RCC 7860 (cell line): ENCODE results near the gene CHRNB1.
"Not testable (repeated sequence)": the region's sequence is repeated elsewhere in the genome, so short reads cannot be mapped to it uniquely, and the experiment has no call there.

Experiments
- DNase-seq: peaks from one replicate; pipeline ENCODE4 v3.0.0-alpha.2; 2015; ENCODE audit warnings: low spot score
- FAIRE-seq: peaks from 2 replicates; lab custom pipeline; 2012; peaks lifted over from hg19 to GRCh38; lab: Jason Lieb, UNC

The CHRNB1 gene

DNA sequence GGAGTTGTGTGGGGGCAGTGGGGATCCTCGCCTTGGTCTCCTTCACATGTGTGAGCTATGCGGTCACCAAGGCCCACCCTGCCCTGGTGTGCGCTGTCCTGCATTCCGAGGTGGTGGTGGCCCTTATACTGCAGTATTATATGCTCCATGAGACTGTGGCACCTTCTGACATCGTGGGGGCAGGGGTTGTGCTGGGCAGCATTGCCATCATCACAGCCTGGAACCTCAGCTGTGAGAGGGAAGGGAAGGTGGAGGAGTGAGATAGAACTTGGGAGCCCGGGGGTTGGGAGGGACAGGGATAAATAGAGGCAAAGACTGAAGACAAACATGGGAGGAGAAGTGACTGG, 37.9 kb downstream of the CHRNB1 start:
- DNase-seq, FAIRE-seq: not testable (repeated sequence)

DNA sequence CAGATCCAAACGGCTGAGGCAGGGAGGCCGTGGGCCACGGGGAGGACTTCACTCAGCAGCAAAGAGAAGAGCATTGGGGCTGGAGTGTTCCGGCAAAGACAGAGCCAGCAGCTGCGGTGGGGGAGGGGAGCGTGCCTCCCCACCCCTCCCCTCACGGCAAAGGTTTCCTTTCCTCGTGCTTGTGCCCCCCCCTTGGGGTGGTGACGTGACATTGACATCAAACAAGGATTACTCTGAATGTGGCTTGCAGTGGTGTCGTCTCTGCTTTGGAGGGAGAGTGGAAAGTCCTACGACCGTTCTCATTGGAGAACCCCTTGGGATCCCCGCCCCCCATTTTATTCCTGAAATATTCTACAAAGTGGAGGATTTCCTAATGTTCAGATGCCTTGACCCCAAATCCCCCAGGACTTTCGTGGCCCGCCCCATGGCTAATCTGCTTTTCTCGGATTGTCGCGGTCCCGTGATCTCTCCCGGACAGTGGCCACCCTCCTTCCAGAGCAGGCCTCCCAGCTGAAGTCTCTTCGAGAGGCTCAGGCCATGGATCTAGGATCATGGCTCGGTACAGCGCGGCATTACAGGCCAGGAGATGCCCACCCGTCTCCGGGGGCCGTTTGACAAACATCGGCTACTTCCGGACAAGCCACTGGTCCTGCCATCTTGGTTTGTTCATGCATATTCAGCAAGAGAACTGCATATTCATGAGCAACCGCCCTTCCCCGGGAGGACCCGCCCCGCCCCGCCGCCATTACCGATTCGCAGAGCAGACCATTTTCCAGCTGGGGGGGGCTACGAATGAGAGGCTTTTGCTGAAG, 38.6 kb downstream of the CHRNB1 start:
- DNase-seq (peak; percentile 74), FAIRE-seq (no peak)

DNA sequence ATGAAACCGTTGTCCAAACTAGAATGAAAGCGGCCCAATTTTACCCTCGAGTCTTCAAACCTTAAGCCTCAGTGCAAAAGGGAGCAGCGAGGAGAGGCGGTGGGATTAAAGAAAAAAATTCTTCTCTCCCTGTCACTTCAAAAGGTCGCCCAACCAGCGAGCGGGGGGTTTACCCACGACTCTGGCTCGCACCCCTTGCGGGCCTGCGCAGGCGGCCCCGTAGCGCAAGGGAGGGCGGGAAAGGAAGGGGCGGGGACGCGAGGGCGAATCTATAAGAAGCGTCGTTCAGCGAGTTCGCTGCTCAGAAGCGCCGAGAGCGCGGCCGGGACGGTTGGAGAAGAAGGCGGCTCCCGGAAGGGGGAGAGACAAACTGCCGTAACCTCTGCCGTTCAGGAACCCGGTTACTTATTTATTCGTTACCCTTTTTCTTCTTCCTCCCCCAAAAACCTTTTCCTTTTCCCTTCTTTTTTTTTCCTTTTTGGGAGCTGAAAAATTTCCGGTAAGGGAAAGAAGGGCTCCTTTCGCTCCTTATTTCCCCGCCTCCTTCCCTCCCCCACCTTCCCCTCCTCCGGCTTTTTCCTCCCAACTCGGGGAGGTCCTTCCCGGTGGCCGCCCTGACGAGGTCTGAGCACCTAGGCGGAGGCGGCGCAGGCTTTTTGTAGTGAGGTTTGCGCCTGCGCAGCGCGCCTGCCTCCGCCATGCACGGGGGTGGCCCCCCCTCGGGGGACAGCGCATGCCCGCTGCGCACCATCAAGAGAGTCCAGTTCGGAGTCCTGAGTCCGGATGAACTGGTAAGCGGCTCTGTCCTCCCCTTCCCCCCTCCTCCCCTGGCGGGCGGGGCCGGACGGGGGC, 39.4 kb downstream of the CHRNB1 start, which contains the start of gene POLR2A:
TSS of gene POLR2A (plus strand) at position 300 of the 852 bp plus-strand sequence.
- DNase-seq (peak; percentile 95), FAIRE-seq (peak; percentile 58)

DNA sequence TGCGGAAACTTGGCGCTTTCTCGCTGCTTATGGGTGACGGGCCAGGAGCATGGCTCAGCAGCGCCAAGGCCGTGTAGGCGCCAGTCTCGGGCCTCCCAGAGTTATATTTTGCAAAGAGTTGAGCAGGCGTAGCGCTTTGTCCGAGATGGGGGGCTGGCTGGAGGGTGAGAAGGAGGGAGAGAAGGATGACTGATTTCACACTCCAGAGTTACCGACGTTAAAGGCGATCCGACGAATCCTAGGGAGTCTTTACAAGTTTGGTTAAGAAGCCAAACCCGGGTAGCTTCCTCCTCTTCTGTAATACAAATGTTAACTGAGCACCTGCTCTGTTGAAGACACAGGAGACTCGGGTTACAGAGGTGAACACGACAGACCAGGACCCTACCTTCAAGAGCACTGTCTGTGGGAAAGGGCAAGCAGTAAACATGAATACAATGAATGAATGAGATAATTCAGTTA, 40.1 kb downstream of the CHRNB1 start:
- DNase-seq (no peak), FAIRE-seq (no peak)

DNA sequence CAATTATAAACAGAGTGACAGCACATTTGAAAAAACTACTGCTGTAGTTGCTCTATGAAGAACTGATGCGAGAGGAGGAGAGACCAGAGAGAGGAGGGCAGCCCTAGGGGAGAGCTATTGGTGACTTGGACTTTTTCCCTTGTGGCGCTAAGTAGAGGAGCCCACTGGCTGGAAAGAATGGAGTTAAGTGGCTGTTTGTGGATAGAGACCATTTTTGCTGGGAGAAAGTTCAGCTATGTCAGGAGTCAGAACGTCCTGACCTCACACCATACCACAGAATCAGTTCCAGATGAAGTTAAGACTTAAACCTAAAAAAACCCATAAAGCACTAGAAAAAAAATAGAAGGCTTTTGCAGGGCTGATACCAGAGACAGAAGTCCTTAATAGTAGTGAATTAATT, 41.3 kb downstream of the CHRNB1 start:
- no peak for DNase-seq
- FAIRE-seq = no peak

DNA sequence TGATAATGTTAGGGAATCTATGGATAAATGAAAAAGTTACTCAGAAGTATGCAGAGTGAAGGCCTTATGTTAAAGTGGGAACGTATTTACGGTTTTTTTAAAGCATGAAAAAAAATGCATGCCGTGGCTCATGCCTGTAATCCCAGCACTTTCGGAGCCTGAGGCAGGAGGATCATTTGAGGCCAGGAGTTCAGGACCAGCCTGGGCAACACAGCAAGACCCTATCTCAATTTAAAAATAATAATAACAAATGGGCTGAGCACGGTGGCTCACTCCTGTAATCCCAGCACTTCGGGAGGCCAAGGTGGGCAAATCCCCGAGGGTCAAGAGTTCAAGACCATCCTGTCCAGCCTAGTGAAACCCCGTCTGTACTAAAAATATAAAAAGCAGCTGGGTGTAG, 45.3 kb downstream of the CHRNB1 start:
- no peak for FAIRE-seq
- no peak for DNase-seq

DNA sequence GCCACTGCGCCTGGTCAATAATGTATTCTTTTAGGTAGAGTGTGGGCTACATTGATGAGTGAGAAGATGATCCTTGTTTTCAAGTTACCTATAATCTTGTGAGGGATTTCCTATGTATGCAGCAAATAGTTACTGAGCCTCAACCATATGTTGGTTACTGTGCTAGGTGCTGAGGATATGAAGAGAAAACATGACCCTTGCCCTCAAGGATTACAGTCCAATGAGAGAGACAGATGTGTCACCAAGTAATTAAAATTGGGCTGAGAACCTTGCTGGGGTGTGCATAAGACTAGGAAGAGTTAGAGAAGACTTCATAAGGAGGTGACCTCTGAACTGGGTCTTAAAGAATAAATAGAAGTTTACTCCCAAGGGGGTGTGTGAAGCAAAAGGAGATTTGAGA, 46.7 kb downstream of the CHRNB1 start:
- no peak for DNase-seq
- FAIRE-seq = no peak

DNA sequence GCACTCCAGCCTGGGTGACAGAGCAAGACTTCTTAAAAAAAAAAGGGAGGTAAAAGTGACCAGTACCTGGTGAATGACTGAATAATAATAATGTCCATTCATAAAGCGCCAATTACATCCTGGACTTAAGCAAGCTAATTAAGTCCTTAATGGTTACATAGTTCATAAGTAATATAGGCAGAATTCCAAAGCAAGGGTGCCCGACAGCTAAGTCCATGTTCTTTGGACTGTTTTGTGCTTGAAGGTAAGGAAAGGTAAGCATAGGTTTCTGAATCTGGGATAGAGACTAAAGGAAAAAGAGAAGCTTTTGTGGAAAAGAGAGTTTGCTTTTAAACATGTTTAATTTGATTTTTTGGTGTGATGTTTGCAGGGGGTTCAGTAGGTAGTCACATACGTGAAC, 49.1 kb downstream of the CHRNB1 start:
- DNase-seq (no peak), FAIRE-seq (no peak)

DNA sequence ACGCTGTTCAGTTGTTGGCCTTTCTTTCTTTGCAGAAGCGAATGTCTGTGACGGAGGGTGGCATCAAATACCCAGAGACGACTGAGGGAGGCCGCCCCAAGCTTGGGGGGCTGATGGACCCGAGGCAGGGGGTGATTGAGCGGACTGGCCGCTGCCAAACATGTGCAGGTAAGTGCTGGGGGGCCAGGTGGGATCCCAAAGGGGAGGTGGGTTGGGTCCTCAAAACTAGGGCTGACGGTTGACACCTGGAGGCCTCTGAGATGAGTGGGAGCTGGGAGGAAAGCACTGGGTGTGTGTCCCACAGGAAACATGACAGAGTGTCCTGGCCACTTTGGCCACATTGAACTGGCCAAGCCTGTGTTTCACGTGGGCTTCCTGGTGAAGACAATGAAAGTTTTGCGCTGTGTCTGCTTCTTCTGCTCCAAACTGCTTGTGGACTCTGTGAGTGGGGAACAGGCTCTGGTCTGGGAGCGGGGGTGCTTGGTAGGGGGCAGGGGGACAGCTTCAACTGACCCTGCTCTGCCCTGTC, 51.1 kb downstream of the CHRNB1 start:
- no peak for FAIRE-seq
- no peak for DNase-seq

DNA sequence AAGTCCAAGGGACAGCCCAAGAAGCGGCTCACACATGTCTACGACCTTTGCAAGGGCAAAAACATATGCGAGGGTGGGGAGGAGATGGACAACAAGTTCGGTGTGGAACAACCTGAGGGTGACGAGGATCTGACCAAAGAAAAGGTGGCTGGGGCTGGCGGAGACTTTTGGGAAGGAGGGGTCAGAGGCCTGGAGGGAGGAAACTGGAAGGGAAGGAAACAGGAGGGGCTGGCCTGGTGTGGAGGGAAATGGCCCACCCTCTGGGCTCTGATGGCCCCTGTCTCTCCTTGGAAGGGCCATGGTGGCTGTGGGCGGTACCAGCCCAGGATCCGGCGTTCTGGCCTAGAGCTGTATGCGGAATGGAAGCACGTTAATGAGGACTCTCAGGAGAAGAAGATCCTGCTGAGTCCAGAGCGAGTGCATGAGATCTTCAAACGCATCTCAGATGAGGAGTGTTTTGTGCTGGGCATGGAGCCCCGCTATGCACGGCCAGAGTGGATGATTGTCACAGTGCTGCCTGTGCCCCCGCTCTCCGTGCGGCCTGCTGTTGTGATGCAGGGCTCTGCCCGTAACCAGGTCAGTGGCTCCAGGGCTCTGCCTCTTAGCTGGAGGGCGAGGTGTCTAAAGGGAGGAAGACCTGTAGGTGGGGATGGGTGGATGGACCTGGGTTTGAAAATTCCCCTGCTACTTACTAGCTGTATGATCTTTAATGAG, 51.8 kb downstream of the CHRNB1 start:
- DNase-seq = no peak
- FAIRE-seq = no peak

DNA sequence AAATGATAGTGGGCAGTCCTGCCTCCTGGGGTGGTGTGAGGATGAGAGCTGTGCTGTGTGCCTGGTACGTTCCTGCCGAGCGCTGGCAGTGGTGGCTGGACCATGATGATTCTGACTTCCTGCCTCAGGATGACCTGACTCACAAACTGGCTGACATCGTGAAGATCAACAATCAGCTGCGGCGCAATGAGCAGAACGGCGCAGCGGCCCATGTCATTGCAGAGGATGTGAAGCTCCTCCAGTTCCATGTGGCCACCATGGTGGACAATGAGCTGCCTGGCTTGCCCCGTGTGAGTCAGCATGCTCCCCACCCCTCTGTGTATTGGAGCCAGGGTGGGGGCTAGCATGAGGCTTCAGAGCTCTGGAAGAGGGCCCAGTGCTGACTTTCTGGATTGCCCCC, 52.4 kb downstream of the CHRNB1 start:
- no peak for FAIRE-seq
- DNase-seq = no peak

DNA sequence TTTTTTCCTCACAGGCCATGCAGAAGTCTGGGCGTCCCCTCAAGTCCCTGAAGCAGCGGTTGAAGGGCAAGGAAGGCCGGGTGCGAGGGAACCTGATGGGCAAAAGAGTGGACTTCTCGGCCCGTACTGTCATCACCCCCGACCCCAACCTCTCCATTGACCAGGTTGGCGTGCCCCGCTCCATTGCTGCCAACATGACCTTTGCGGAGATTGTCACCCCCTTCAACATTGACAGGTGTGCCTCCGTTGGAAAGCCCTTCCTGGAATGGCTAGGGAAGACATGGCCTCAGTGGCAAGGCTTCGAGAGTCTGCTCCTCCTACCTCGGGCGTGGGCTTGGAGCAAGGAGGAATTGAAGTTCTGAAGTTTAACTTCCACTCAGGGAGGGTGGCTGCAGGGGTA, 52.8 kb downstream of the CHRNB1 start:
- DNase-seq = no peak
- FAIRE-seq = no peak

DNA sequence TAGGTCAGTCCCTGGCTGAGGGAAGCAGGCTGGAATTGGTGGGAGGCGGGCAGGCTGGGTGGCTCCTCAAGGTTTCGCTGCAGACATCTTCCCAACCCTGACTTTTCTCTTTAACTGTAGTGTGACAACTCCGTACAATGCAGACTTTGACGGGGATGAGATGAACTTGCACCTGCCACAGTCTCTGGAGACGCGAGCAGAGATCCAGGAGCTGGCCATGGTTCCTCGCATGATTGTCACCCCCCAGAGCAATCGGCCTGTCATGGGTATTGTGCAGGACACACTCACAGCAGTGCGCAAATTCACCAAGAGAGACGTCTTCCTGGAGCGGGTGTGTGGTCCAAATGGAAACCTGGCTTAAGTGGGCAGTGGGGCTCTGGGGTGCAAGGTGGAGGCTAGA, 54.3 kb downstream of the CHRNB1 start:
- FAIRE-seq (no peak), DNase-seq (no peak)

DNA sequence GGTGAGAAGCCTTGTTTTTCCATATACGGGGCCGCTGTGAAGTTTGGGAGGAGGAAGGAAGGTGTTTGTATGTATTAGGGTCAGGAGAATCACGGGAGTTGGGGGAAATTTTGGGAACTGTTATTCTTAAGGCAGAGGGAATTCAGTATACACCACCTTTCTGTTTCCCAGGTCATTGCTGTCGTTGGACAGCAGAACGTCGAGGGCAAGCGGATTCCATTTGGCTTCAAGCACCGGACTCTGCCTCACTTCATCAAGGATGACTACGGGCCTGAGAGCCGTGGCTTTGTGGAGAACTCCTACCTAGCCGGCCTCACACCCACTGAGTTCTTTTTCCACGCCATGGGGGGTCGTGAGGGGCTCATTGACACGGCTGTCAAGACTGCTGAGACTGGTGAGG, 56.9 kb downstream of the CHRNB1 start:
- FAIRE-seq (no peak), DNase-seq (no peak)

DNA sequence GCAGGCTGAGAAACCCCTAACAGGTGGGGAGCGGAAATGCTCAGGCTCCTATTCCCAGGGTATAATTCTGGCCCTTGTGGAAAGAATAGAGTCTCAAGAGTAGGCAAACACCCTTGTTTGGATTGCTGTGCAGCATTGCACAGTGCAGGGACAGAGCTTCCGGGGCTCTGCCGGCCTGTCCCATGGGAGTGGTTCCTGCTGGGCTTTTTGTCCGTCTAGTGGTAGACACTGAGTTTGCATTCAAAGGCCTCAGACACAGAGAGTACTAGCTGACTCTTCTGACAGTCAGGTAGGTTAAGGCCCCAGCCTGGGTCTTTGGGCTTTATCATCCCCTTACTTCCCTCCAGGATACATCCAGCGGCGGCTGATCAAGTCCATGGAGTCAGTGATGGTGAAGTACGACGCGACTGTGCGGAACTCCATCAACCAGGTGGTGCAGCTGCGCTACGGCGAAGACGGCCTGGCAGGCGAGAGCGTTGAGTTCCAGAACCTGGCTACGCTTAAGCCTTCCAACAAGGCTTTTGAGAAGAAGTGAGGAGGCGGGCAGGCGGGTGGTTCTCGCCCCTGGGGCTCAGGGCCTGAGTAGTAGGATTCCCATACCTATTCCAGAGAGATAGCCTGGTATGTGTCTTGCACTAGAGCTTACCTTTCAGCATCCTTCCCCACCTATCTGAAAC, 57.4 kb downstream of the CHRNB1 start:
- DNase-seq (no peak), FAIRE-seq (no peak)

DNA sequence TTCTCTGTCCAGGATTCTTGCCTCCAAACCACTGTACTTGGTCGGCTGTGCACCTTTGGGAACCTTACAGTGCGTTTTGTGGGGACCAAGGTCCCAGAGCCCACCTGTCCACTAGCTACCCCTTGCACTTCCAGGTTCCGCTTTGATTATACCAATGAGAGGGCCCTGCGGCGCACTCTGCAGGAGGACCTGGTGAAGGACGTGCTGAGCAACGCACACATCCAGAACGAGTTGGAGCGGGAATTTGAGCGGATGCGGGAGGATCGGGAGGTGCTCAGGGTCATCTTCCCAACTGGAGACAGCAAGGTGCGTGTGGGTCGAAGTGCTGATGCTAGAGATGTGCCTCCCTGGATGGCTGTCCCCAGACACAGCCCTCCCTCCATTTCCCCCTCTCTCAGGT, 58.1 kb downstream of the CHRNB1 start:
- DNase-seq (no peak), FAIRE-seq (no peak)

DNA sequence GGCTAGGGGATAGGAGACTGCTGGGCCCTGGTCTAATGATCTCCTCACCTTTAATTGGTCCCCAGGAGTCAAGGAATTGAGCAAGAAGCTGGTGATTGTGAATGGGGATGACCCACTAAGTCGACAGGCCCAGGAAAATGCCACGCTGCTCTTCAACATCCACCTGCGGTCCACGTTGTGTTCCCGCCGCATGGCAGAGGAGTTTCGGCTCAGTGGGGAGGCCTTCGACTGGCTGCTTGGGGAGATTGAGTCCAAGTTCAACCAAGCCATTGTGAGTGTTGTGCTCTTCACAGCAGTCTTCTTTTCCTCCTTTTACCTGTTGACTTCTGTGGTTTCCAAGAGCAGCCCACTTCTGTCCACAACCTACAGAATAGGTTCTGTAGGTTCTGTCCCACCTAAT, 58.7 kb downstream of the CHRNB1 start:
- no peak for DNase-seq
- FAIRE-seq = no peak
